Bronchial smooth muscle cell (primary cell): ENCODE measurements around the gene ADI1. TPM values are rescaled to one million over a fixed set of nuclear protein-coding genes. Genes with fewer than 3 reads are reported as not detected.

ENCODE experiments used
- total RNA-seq: library from RNA; depleted of rRNA; stranded (reverse); fragments of >200 nt; gene quantifications from 2 replicates; pipeline ENCODE4 v1.2.1, GENCODE V29; 2014

Gene ADI1, protein sequence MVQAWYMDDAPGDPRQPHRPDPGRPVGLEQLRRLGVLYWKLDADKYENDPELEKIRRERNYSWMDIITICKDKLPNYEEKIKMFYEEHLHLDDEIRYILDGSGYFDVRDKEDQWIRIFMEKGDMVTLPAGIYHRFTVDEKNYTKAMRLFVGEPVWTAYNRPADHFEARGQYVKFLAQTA
- total RNA-seq: 40.4 and 50.0 TPM in 2 replicates

GRCh38 chr2:3519255-3520205 lies at the start of gene ADI1:
TSS of gene ADI1 (minus strand) at chr2:3519531. CDS start at chr2:3519487, 44 bp downstream.

GRCh38 chr2:3558205-3559014 lies 39.1 kb upstream of the ADI1 start, which contains the start of gene RNASEH1:
TSS of gene RNASEH1 (minus strand) at chr2:3558333. CDS start at chr2:3558260, 73 bp downstream.

Other genes with a start within 250 kb of the ADI1 start
- gene EIPR1, start 141.7 kb downstream of the ADI1 start, total RNA-seq: 22.6 and 25.2 TPM in 2 replicates
- 70.6 and 74.4 TPM in 2 replicates for gene TRAPPC12, start 139.8 kb downstream of the ADI1 start, total RNA-seq
- 24.6 and 37.0 TPM in 2 replicates for gene RNASEH1, start 38.8 kb upstream of the ADI1 start, total RNA-seq
- gene RPS7, start 55.7 kb upstream of the ADI1 start, total RNA-seq: 1,121 and 1,643 TPM in 2 replicates
- gene COLEC11, start 75.6 kb upstream of the ADI1 start, total RNA-seq: not detected in 2 replicates
- gene ALLC, start 138.7 kb upstream of the ADI1 start, total RNA-seq: not detected in 2 replicates
- gene DCDC2C, start 184.0 kb upstream of the ADI1 start, total RNA-seq: not detected in 2 replicates